ENCODE data around the gene TSPAN8.
"Not testable (repeated sequence)": the region's sequence is repeated elsewhere in the genome, so short reads cannot be mapped to it uniquely, and the experiment has no call there.

TSPAN8 gene

GRCh38 chr12:71165780-71166179, 8.0 kb upstream of the TSPAN8 start:
- H3K36me3 ChIP-seq (ENCODE audit: control insufficient read depth in 2 of 2, insufficient read depth in 2 of 2, low read length in 2 of 2); H3K4me3 ChIP-seq (ENCODE audit: low read length in 2 of 2); H3K27me3 ChIP-seq (ENCODE audit: control insufficient read depth in 2 of 2, insufficient read depth in 2 of 2, low read length in 2 of 2); H3K9ac ChIP-seq (ENCODE audit: low read depth in 1 of 2, low read length in 2 of 2); H3K9me3 ChIP-seq (ENCODE audit: control insufficient read depth in 2 of 2, low read length in 2 of 2): not testable (repeated sequence)
- Histone ChIP-seq H3K4me1 (ENCODE audit: control insufficient read depth in 2 of 2, insufficient read depth in 2 of 2, low read length in 2 of 2) (peaks cover 24 to 48% of the 10 kb centered on the region in 2 donors), H3K27ac (ENCODE audit: low read depth in 2 of 2, low read length in 2 of 2) (peak overlapping the region in 1 of 2 donors; percentile 90)

GRCh38 chr12:71164568-71165197, 6.9 kb upstream of the TSPAN8 start:
- Histone ChIP-seq H3K27ac (ENCODE audit: low read depth in 2 of 2, low read length in 2 of 2) (peak overlapping the region; percentile 90 to 94), H3K9ac (ENCODE audit: low read depth in 1 of 2, low read length in 2 of 2) (peak overlapping the region; percentile 27 to 47), H3K36me3 (ENCODE audit: control insufficient read depth in 2 of 2, insufficient read depth in 2 of 2, low read length in 2 of 2) (no peaks in the 10 kb centered on the region), H3K27me3 (ENCODE audit: control insufficient read depth in 2 of 2, insufficient read depth in 2 of 2, low read length in 2 of 2) (no peaks in the 10 kb centered on the region), H3K9me3 (ENCODE audit: control insufficient read depth in 2 of 2, low read length in 2 of 2) (no peaks in the 10 kb centered on the region), H3K4me1 (ENCODE audit: control insufficient read depth in 2 of 2, insufficient read depth in 2 of 2, low read length in 2 of 2) (peaks cover 29 to 58% of the 10 kb centered on the region in 2 donors), H3K4me3 (ENCODE audit: low read length in 2 of 2) (peak overlapping the region in 1 of 2 donors; percentile 17)

DNA sequence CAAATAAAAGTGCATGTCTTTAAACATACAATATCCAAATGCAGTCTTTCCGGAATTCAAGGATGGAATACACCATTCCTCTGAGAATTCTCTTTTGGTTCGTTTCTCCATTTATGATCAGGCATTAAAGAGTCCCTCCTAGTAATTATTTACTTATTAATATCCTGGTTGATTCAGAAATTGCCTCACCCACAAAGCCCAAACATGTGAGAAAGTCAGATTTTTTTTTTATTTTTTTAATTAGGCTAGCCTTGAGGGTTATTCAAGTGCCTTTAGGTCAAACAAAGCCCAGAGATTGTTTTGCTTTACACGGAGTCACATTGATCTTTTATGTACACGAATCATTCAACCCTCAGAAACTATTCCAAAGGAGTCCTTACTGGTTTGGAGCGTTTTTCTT, 6.4 kb upstream of the TSPAN8 start:
- H3K9me3 ChIP-seq (ENCODE audit: control insufficient read depth in 2 of 2, low read length in 2 of 2): no peaks in the 10 kb centered on the region
- H3K9ac ChIP-seq (ENCODE audit: low read depth in 1 of 2, low read length in 2 of 2): peak overlapping the region; percentile 27 to 47
- H3K4me1 ChIP-seq (ENCODE audit: control insufficient read depth in 2 of 2, insufficient read depth in 2 of 2, low read length in 2 of 2): peaks cover 29 to 63% of the 10 kb centered on the region in 2 donors
- H3K36me3 ChIP-seq (ENCODE audit: control insufficient read depth in 2 of 2, insufficient read depth in 2 of 2, low read length in 2 of 2): no peaks in the 10 kb centered on the region
- H3K27ac ChIP-seq (ENCODE audit: low read depth in 2 of 2, low read length in 2 of 2): peak overlapping the region; percentile 90 to 94
- H3K27me3 ChIP-seq (ENCODE audit: control insufficient read depth in 2 of 2, insufficient read depth in 2 of 2, low read length in 2 of 2): no peaks in the 10 kb centered on the region
- peak overlapping the region in 1 of 2 donors; percentile 17 for H3K4me3 ChIP-seq (ENCODE audit: low read length in 2 of 2)

DNA sequence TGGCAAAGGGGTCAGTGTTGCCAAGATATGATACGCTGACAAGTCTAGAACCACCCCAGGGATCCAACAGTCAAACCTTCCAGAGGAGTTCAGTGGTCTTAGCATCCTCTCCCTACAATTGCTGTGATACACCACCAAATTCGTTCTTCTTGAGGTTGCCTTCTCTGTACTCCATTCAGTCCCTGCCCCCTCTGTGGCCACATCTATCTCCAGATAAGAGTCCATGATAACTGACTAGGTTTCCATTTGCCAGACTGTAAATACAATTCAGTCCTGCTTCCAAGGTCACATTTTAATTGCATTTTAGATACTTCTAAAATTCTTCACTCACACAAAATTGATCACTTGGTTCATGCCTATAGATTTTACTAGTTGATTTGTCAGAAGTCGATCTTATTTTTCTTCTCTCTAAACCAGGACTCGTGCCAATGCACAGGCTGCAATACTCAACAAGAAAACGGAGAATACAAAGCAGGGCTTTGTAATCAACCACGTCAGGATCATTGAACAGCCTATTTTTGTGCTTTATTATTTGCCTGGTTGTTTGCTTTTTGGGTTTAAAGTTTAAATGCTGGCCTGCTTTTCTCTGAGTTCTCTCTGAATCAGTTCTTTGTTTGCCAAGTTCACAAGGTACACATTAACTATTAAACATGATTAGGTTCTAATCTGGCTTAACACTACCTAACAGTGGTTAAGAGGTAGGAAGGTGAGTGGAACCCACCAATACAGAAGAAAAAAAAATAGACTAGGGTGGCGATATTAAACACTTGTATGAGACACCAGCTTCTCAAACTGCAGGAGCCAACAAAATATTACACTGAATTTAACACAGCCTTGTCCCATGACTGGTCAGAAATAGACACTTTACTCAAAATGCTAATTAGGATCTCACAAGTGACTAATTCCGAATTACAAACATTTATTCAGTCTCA, 5.3 kb upstream of the TSPAN8 start:
- H3K4me1 ChIP-seq (ENCODE audit: control insufficient read depth in 2 of 2, insufficient read depth in 2 of 2, low read length in 2 of 2): peaks cover 29 to 69% of the 10 kb centered on the region in 2 donors
- H3K9ac ChIP-seq (ENCODE audit: low read depth in 1 of 2, low read length in 2 of 2): peak overlapping the region; percentile 17 to 54
- H3K27me3 ChIP-seq (ENCODE audit: control insufficient read depth in 2 of 2, insufficient read depth in 2 of 2, low read length in 2 of 2): no peaks in the 10 kb centered on the region
- H3K9me3 ChIP-seq (ENCODE audit: control insufficient read depth in 2 of 2, low read length in 2 of 2): no peaks in the 10 kb centered on the region
- no peaks in the 10 kb centered on the region for H3K36me3 ChIP-seq (ENCODE audit: control insufficient read depth in 2 of 2, insufficient read depth in 2 of 2, low read length in 2 of 2)
- peak overlapping the region; percentile 90 to 94 for H3K27ac ChIP-seq (ENCODE audit: low read depth in 2 of 2, low read length in 2 of 2)
- H3K4me3 ChIP-seq (ENCODE audit: low read length in 2 of 2): peak overlapping the region in 1 of 2 donors; percentile 21

DNA sequence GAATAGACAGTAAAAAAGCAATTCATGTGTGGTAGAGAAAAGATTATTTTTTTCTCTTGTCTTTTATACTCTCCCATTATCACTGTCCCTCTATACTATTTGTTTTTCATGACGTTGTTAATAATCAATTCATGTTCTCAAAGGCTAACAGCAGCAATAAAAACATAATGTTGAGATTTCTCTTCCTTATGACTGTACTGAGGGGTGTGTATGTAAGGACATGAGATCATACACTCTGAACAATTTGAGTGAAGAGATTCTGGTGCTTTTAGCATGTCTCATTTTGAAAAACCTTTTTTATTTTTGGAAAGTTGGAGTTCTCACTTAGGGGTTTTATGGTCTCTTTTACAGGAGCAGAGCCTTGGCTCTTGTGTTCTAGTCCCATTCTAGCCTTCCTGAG, 3.8 kb upstream of the TSPAN8 start:
- peak overlapping the region; percentile 90 to 94 for H3K27ac ChIP-seq (ENCODE audit: low read depth in 2 of 2, low read length in 2 of 2)
- no peaks in the 10 kb centered on the region for H3K9me3 ChIP-seq (ENCODE audit: control insufficient read depth in 2 of 2, low read length in 2 of 2)
- no peaks in the 10 kb centered on the region for H3K27me3 ChIP-seq (ENCODE audit: control insufficient read depth in 2 of 2, insufficient read depth in 2 of 2, low read length in 2 of 2)
- H3K4me3 ChIP-seq (ENCODE audit: low read length in 2 of 2): peak overlapping the region in 1 of 2 donors; percentile 55
- H3K36me3 ChIP-seq (ENCODE audit: control insufficient read depth in 2 of 2, insufficient read depth in 2 of 2, low read length in 2 of 2): no peaks in the 10 kb centered on the region
- H3K9ac ChIP-seq (ENCODE audit: low read depth in 1 of 2, low read length in 2 of 2): peak overlapping the region; percentile 1 to 54
- peaks cover 29 to 62% of the 10 kb centered on the region in 2 donors for H3K4me1 ChIP-seq (ENCODE audit: control insufficient read depth in 2 of 2, insufficient read depth in 2 of 2, low read length in 2 of 2)

DNA sequence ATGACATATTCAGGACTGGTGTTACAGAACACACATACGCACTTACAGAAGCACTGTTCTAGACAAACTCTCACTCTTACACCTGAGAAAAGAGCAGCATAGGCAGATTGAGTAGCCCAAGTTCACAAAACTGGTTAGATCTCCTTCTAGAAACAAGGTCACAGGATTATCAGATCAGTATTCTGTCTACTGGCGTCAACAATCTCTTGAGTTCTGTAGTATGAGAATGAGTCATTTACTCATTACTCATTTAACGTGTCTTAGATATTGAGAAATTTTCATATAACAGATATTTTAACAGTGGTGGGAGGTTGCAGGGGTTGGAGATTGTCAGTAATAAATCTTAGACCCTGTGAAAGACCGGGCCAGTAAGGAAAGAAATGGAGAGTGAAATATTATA, 2.8 kb upstream of the TSPAN8 start:
- H3K4me3 ChIP-seq (ENCODE audit: low read length in 2 of 2): no peak overlapping the region
- no peaks in the 10 kb centered on the region for H3K27me3 ChIP-seq (ENCODE audit: control insufficient read depth in 2 of 2, insufficient read depth in 2 of 2, low read length in 2 of 2)
- H3K9ac ChIP-seq (ENCODE audit: low read depth in 1 of 2, low read length in 2 of 2): peak overlapping the region in 1 of 2 donors; percentile 39
- H3K4me1 ChIP-seq (ENCODE audit: control insufficient read depth in 2 of 2, insufficient read depth in 2 of 2, low read length in 2 of 2): peaks cover 29 to 62% of the 10 kb centered on the region in 2 donors
- H3K9me3 ChIP-seq (ENCODE audit: control insufficient read depth in 2 of 2, low read length in 2 of 2): no peaks in the 10 kb centered on the region
- H3K27ac ChIP-seq (ENCODE audit: low read depth in 2 of 2, low read length in 2 of 2): peak overlapping the region; percentile 90 to 94
- H3K36me3 ChIP-seq (ENCODE audit: control insufficient read depth in 2 of 2, insufficient read depth in 2 of 2, low read length in 2 of 2): no peaks in the 10 kb centered on the region

DNA sequence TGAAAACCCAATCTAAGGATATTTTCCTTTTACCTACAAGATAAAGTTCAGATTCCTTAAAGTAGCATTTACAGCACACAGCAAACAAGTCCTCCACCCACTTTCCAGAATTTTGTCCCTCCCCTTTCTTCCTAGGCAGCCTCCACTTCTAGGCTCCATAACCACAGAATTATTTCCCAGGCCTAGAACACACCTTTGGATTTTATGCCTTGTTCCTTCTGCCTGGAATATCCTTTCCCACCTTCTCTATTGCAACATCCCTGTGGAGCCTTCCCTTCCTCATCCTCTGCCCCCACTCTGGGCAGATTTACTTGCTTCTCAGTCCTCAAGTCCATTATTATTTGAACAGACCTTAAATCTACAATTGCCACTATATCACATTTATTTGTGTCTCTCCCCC, 2.1 kb upstream of the TSPAN8 start:
- peaks cover 23 to 60% of the 10 kb centered on the region in 2 donors for H3K4me1 ChIP-seq (ENCODE audit: control insufficient read depth in 2 of 2, insufficient read depth in 2 of 2, low read length in 2 of 2)
- no peaks in the 10 kb centered on the region for H3K36me3 ChIP-seq (ENCODE audit: control insufficient read depth in 2 of 2, insufficient read depth in 2 of 2, low read length in 2 of 2)
- H3K4me3 ChIP-seq (ENCODE audit: low read length in 2 of 2): no peak overlapping the region
- H3K9me3 ChIP-seq (ENCODE audit: control insufficient read depth in 2 of 2, low read length in 2 of 2): no peaks in the 10 kb centered on the region
- H3K9ac ChIP-seq (ENCODE audit: low read depth in 1 of 2, low read length in 2 of 2): peak overlapping the region in 1 of 2 donors; percentile 36
- H3K27ac ChIP-seq (ENCODE audit: low read depth in 2 of 2, low read length in 2 of 2): peak overlapping the region; percentile 90 to 94
- no peaks in the 10 kb centered on the region for H3K27me3 ChIP-seq (ENCODE audit: control insufficient read depth in 2 of 2, insufficient read depth in 2 of 2, low read length in 2 of 2)

- no peak overlapping the region for H3K9ac ChIP-seq (ENCODE audit: low read depth in 1 of 2, low read length in 2 of 2)
- H3K27ac ChIP-seq (ENCODE audit: low read depth in 2 of 2, low read length in 2 of 2): peak overlapping the region; percentile 90 to 94
- no peaks in the 10 kb centered on the region for H3K27me3 ChIP-seq (ENCODE audit: control insufficient read depth in 2 of 2, insufficient read depth in 2 of 2, low read length in 2 of 2)
- peaks cover 22 to 59% of the 10 kb centered on the region in 2 donors for H3K4me1 ChIP-seq (ENCODE audit: control insufficient read depth in 2 of 2, insufficient read depth in 2 of 2, low read length in 2 of 2)
- no peaks in the 10 kb centered on the region for H3K9me3 ChIP-seq (ENCODE audit: control insufficient read depth in 2 of 2, low read length in 2 of 2)
- no peak overlapping the region for H3K4me3 ChIP-seq (ENCODE audit: low read length in 2 of 2)
- H3K36me3 ChIP-seq (ENCODE audit: control insufficient read depth in 2 of 2, insufficient read depth in 2 of 2, low read length in 2 of 2): no peaks in the 10 kb centered on the region
These were observed 1.5 kb upstream of the TSPAN8 start for GRCh38 chr12:71159264-71159663.

DNA sequence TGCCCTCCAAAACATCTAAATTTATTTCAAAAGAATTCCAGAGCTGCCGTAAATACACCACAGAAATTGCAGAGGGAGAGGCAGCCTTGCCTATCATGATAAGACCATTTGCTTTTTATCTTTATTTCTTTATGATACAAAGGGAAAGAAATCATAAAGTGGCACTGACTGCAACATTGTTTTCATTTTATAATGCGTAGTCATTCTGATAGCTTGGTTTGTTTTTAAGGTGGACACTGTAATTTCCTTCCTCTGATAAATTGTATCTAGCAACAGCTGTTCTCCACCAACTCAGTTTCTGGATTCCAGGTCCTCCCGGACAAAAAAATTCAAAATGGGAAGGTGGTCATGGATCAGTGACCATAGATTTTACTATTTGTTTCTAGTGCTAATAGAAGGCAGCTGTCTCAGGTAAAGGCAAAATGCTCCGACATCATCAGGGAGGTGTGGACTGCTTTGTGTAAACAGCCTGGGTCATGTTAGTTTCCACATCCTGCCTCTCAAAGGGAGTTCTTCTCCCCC, 623 bp upstream of the TSPAN8 start:
- H3K4me3 ChIP-seq (ENCODE audit: low read length in 2 of 2): peak overlapping the region; percentile 79 to 83

GRCh38 chr12:71155225-71155624, 2.6 kb downstream of the TSPAN8 start:
- H3K9me3 ChIP-seq (ENCODE audit: control insufficient read depth in 2 of 2, low read length in 2 of 2): no peaks in the 10 kb centered on the region
- peaks cover 5 to 38% of the 10 kb centered on the region in 2 donors for H3K4me1 ChIP-seq (ENCODE audit: control insufficient read depth in 2 of 2, insufficient read depth in 2 of 2, low read length in 2 of 2)
- peak overlapping the region; percentile 86 to 94 for H3K27ac ChIP-seq (ENCODE audit: low read depth in 2 of 2, low read length in 2 of 2)
- peaks cover 2 to 7% of the 10 kb centered on the region in 2 donors for H3K36me3 ChIP-seq (ENCODE audit: control insufficient read depth in 2 of 2, insufficient read depth in 2 of 2, low read length in 2 of 2)
- peak overlapping the region; percentile 52 to 65 for H3K9ac ChIP-seq (ENCODE audit: low read depth in 1 of 2, low read length in 2 of 2)
- no peaks in the 10 kb centered on the region for H3K27me3 ChIP-seq (ENCODE audit: control insufficient read depth in 2 of 2, insufficient read depth in 2 of 2, low read length in 2 of 2)
- peak overlapping the region; percentile 79 to 83 for H3K4me3 ChIP-seq (ENCODE audit: low read length in 2 of 2)

More for the DNA sequence above, 623 bp upstream of the TSPAN8 start:
- H3K36me3 ChIP-seq (ENCODE audit: control insufficient read depth in 2 of 2, insufficient read depth in 2 of 2, low read length in 2 of 2): no peaks in the 10 kb centered on the region
- peaks cover 19 to 56% of the 10 kb centered on the region in 2 donors for H3K4me1 ChIP-seq (ENCODE audit: control insufficient read depth in 2 of 2, insufficient read depth in 2 of 2, low read length in 2 of 2)
- H3K27me3 ChIP-seq (ENCODE audit: control insufficient read depth in 2 of 2, insufficient read depth in 2 of 2, low read length in 2 of 2): no peaks in the 10 kb centered on the region
- H3K9ac ChIP-seq (ENCODE audit: low read depth in 1 of 2, low read length in 2 of 2): peak overlapping the region in 1 of 2 donors; percentile 81
- no peaks in the 10 kb centered on the region for H3K9me3 ChIP-seq (ENCODE audit: control insufficient read depth in 2 of 2, low read length in 2 of 2)
- H3K27ac ChIP-seq (ENCODE audit: low read depth in 2 of 2, low read length in 2 of 2): peak overlapping the region; percentile 86 to 94
